ENCODE results near the gene RHOT2. TPM values are rescaled to one million over a fixed set of nuclear protein-coding genes. Genes with fewer than 3 reads are reported as not detected.

Gene RHOT2
- total and polyA plus RNA-seq, 2 experiments from 2014 or later, result 129 to 163 TPM

GRCh38 chr16:654034-654433 is 13.9 kb upstream of the RHOT2 start:
- Histone ChIP-seq H3K4me3 (no peak overlapping the region), H4K20me1 (replicated peaks; ENCODE audit: insufficient read depth) (no peaks in the 10 kb centered on the region), H3K9me2 (ENCODE audit: insufficient read depth) (no peaks in the 10 kb centered on the region), H3K27ac (ENCODE audit: low read depth) (no peak overlapping the region), H2AFZ (no peak overlapping the region), H3K79me2 (replicated peaks; ENCODE audit: insufficient read depth) (no peaks in the 10 kb centered on the region), H3K4me2 (no peak overlapping the region), H3K36me3 (ENCODE audit: insufficient read depth) (no peaks in the 10 kb centered on the region), H3F3A (replicated peaks; ENCODE audit: low read depth) (0 out of 2 replicates have a peak, but pooled peaks cover 2% of the 10 kb centered on the region), H3K27me3 (ENCODE audit: insufficient read depth) (no peaks in the 10 kb centered on the region), H3K4me1 (ENCODE audit: insufficient read depth) (no peaks in the 10 kb centered on the region; the same call in 1 of the 2 replicates)
- Mint-ChIP-seq H3K27me3 (ENCODE audit: insufficient read depth, low read depth, poor library complexity) (peaks cover 2% of the 10 kb centered on the region), H3K9me3 (no peaks in the 10 kb centered on the region), H3K4me3 (no peak overlapping the region), H3K4me1 (no peaks in the 10 kb centered on the region), H3K36me3 (ENCODE audit: low read depth) (no peaks in the 10 kb centered on the region; the same call in 2 of the 3 replicates), H3K27ac (no peak overlapping the region)
- DNase-seq (ENCODE audit: low spot score) (no peak), ATAC-seq (no peak)
- TF ChIP-seq, protein P1, sequence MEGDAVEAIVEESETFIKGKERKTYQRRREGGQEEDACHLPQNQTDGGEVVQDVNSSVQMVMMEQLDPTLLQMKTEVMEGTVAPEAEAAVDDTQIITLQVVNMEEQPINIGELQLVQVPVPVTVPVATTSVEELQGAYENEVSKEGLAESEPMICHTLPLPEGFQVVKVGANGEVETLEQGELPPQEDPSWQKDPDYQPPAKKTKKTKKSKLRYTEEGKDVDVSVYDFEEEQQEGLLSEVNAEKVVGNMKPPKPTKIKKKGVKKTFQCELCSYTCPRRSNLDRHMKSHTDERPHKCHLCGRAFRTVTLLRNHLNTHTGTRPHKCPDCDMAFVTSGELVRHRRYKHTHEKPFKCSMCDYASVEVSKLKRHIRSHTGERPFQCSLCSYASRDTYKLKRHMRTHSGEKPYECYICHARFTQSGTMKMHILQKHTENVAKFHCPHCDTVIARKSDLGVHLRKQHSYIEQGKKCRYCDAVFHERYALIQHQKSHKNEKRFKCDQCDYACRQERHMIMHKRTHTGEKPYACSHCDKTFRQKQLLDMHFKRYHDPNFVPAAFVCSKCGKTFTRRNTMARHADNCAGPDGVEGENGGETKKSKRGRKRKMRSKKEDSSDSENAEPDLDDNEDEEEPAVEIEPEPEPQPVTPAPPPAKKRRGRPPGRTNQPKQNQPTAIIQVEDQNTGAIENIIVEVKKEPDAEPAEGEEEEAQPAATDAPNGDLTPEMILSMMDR (conservative IDR thresholded peaks at IDR 0.05; ENCODE audit: low read depth in 2 of 2), result no peak
- no peak for TF ChIP-seq STAT1 (IDR thresholded peaks at IDR 0.05; ENCODE audit: unreplicated experiment)
- no peak for TF ChIP-seq EZH2phosphoT487 (IDR thresholded peaks at IDR 0.05; ENCODE audit: unreplicated experiment)
- TF ChIP-seq NANOG (IDR thresholded peaks at IDR 0.05; ENCODE audit: borderline replicate concordance), result no peak
- TF ChIP-seq ETS1 (IDR thresholded peaks at IDR 0.05), result no peak
- no peak for TF ChIP-seq CREB1 (CRISPR knock-in tag; IDR thresholded peaks at IDR 0.05; ENCODE audit: low read depth)
- TF ChIP-seq POLR2AphosphoS5 (IDR thresholded peaks at IDR 0.05; ENCODE audit: low read depth), result no peak
- TF ChIP-seq ZNF331 (CRISPR knock-in tag; IDR thresholded peaks at IDR 0.05; ENCODE audit: low read depth), result no peak
- TF ChIP-seq EZH2 (IDR thresholded peaks at IDR 0.05; ENCODE audit: low read depth, unreplicated experiment), result no peak
- TF ChIP-seq ZNF114 (CRISPR knock-in tag; IDR thresholded peaks at IDR 0.05), result no peak
- TF ChIP-seq, protein P2, sequence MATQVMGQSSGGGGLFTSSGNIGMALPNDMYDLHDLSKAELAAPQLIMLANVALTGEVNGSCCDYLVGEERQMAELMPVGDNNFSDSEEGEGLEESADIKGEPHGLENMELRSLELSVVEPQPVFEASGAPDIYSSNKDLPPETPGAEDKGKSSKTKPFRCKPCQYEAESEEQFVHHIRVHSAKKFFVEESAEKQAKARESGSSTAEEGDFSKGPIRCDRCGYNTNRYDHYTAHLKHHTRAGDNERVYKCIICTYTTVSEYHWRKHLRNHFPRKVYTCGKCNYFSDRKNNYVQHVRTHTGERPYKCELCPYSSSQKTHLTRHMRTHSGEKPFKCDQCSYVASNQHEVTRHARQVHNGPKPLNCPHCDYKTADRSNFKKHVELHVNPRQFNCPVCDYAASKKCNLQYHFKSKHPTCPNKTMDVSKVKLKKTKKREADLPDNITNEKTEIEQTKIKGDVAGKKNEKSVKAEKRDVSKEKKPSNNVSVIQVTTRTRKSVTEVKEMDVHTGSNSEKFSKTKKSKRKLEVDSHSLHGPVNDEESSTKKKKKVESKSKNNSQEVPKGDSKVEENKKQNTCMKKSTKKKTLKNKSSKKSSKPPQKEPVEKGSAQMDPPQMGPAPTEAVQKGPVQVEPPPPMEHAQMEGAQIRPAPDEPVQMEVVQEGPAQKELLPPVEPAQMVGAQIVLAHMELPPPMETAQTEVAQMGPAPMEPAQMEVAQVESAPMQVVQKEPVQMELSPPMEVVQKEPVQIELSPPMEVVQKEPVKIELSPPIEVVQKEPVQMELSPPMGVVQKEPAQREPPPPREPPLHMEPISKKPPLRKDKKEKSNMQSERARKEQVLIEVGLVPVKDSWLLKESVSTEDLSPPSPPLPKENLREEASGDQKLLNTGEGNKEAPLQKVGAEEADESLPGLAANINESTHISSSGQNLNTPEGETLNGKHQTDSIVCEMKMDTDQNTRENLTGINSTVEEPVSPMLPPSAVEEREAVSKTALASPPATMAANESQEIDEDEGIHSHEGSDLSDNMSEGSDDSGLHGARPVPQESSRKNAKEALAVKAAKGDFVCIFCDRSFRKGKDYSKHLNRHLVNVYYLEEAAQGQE (IDR thresholded peaks at IDR 0.05; ENCODE audit: unreplicated experiment), result no peak
- no peak for TF ChIP-seq JUNB (IDR thresholded peaks at IDR 0.05; ENCODE audit: unreplicated experiment)
- TF ChIP-seq ZNF462 (CRISPR knock-in tag; IDR thresholded peaks at IDR 0.05), result no peak
